HepG2 (cell line): ENCODE measurements around the gene EFNA2. TPM values are rescaled to one million over a fixed set of nuclear protein-coding genes. Genes with fewer than 3 reads are reported as not detected.

Experiments
- ATF3 ChIP-seq: sonication (generic); formaldehyde crosslinking; IDR thresholded peaks from 2 replicates; pipeline ENCODE4 v1.4.0; 2020; ENCODE audit warnings: missing genetic modification reagents
- DBP ChIP-seq: sonication (generic); formaldehyde crosslinking; IDR thresholded peaks from 2 replicates; pipeline ENCODE4 v1.4.0; 2020; ENCODE audit warnings: missing genetic modification reagents; ENCODE audit errors: not compliant biosample characterization
- DNMT3B ChIP-seq: conservative IDR thresholded peaks from 2 replicates; pipeline ENCODE4 v1.6.1; 2016; ENCODE audit warnings: missing biosample characterization, control low read depth
- FIP1L1 ChIP-seq: fragments of 200-400 bp; formaldehyde crosslinking; IDR thresholded peaks from 2 replicates; pipeline ENCODE4 v1.6.1; 2018; ENCODE audit warnings: low read depth, mild to moderate bottlenecking, low read length, moderate library complexity, borderline replicate concordance; ENCODE audit not compliant: insufficient read depth
- MAFG ChIP-seq: sonication (generic); formaldehyde crosslinking; IDR thresholded peaks from 2 replicates; pipeline ENCODE4 v1.5.1; 2020; ENCODE audit warnings: mild to moderate bottlenecking, missing genetic modification reagents
- NPAS2 ChIP-seq: sonication (generic); formaldehyde crosslinking; IDR thresholded peaks from 2 replicates; pipeline ENCODE4 v1.8.0; 2022; ENCODE audit warnings: mild to moderate bottlenecking, missing genetic modification reagents, borderline replicate concordance
- ZBTB39 ChIP-seq: sonication (generic); formaldehyde crosslinking; IDR thresholded peaks from 2 replicates; pipeline ENCODE4 v1.5.0; 2020; ENCODE audit warnings: missing genetic modification reagents
- ZFP62 ChIP-seq: sonication (generic); formaldehyde crosslinking; IDR thresholded peaks from 2 replicates; pipeline ENCODE4 v1.4.0; 2020; ENCODE audit warnings: missing genetic modification reagents
- ZNF12 ChIP-seq: sonication (generic); formaldehyde crosslinking; IDR thresholded peaks from 2 replicates; pipeline ENCODE4 v1.5.0; 2020; ENCODE audit warnings: missing genetic modification reagents
- ZNF569 ChIP-seq: sonication (generic); formaldehyde crosslinking; IDR thresholded peaks from 2 replicates; pipeline ENCODE4 v1.5.0; 2020; ENCODE audit warnings: mild to moderate bottlenecking, missing genetic modification reagents, moderate library complexity, borderline replicate concordance
- ZNF576 ChIP-seq: sonication (generic); formaldehyde crosslinking; IDR thresholded peaks from 2 replicates; pipeline ENCODE4 v1.4.0; 2020; ENCODE audit warnings: mild to moderate bottlenecking, missing genetic modification reagents
- ZNF614 ChIP-seq: IDR thresholded peaks from 2 replicates; pipeline ENCODE4 v1.6.1; 2018; ENCODE audit warnings: missing biosample characterization, missing genetic modification reagents, inconsistent platforms, borderline replicate concordance
- ZNF746 ChIP-seq: sonication (generic); formaldehyde crosslinking; IDR thresholded peaks from 2 replicates; pipeline ENCODE4 v1.8.0; 2022; ENCODE audit warnings: mild to moderate bottlenecking, missing genetic modification reagents
- polyA plus RNA-seq, 8 experiments: library from polyadenylated mRNA; depleted of rRNA in 3 of 8; stranded (reverse) in 7 of 8; unstranded in 1 of 8; fragments of >200 nt; fragmentation: Illumina TruSeq in 4 of 8; extraction: Trizol in 4 of 8; gene quantifications; 2 replicates each; pipeline versions ENCODE4 v1.2.1 to v1.2.3, GENCODE V29; 2011 to 2016; ENCODE audit warnings: low read depth in 4 of 8, missing spikeins in 1 of 8, mixed read lengths in 1 of 8; ENCODE audit not compliant: insufficient read depth in 1 of 8
- total RNA-seq, 5 experiments: library from RNA; depleted of rRNA; stranded (reverse); fragments of >200 nt; fragmentation: Illumina TruSeq; extraction: Trizol; gene quantifications; 2 replicates each; pipeline ENCODE4 v1.2.3, GENCODE V29; 2016; ENCODE audit warnings: low read depth in 1 of 5
- TF ChIP-seq, protein P1 (sequence below): sonication (generic); formaldehyde crosslinking; IDR thresholded peaks from 2 replicates; pipeline ENCODE4 v1.9.0; 2021; ENCODE audit warnings: missing genetic modification reagents, borderline replicate concordance
- TF ChIP-seq, protein P2 (sequence below): sonication (generic); formaldehyde crosslinking; IDR thresholded peaks from 2 replicates; pipeline ENCODE4 v1.5.1; 2020; ENCODE audit warnings: missing genetic modification reagents, mild to moderate bottlenecking, borderline replicate concordance
- TF ChIP-seq, protein P3 (sequence below): sonication (generic); formaldehyde crosslinking; IDR thresholded peaks from 2 replicates; pipeline ENCODE4 v1.5.1; 2020; ENCODE audit warnings: mild to moderate bottlenecking, missing genetic modification reagents, moderate library complexity

EFNA2 gene
- total and polyA plus RNA-seq, 2 of the 13 experiments (the other 11 are each of a cell fraction or from before 2014, with no cell fraction given) = 6.0 to 9.9 TPM

DNA sequence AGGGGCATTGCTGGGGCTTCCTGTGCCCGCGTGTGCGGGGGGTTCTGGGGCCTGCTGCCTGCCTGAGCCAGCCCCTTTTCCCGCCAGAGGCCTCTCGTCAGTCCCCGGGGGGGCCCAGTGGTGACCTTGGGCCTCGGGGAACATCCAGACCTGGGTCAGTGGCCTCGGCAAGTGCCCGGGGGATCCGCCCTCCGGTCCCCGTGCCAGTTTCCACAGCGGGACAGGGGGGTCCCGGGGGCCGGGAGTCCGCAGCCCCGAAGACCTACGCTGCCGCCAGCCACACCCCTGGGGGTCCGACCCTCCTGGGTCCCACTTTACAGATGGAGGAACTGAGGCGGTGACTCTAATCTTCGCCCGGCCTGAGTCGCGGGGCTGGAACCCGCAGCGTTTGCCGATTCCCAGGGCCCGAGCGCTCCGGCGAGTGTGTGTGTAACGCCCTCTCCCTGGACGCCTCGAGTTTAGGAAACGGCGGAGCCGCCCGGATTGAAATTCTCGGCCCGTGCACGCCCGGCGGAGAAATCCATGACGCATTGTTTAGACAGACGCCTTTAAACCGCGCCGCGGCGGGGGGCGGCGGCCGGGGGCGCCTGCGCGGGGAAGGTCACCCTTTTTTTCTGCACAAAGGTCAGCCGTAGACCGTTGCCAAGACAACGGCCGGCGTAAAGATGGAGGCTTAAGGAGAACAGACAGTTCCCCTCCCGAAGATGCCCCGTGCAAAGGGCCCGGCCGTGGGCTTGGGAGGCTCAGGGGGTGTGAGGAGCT lies 39.3 kb downstream of the EFNA2 start (continued):
- TF ChIP-seq ZBTB39 (no peak), ATF3 (0 out of 2 replicates have a peak, but pooled peaks have one; percentile 52), FIP1L1 (no peak), DBP (CRISPR knock-in tag) (peak; percentile 21), DNMT3B (CRISPR knock-in tag) (no peak), ZNF576 (CRISPR knock-in tag) (no peak), ZFP62 (no peak), ZNF12 (CRISPR knock-in tag) (no peak), ZNF746 (CRISPR knock-in tag) (peak; percentile 46; the same call in 1 of the 2 replicates), MAFG (CRISPR knock-in tag) (no peak), NPAS2 (CRISPR knock-in tag) (no peak), ZNF569 (CRISPR knock-in tag) (no peak), ZNF614 (0 out of 2 replicates have a peak, but pooled peaks have one; percentile 35)
- TF ChIP-seq, protein P1, sequence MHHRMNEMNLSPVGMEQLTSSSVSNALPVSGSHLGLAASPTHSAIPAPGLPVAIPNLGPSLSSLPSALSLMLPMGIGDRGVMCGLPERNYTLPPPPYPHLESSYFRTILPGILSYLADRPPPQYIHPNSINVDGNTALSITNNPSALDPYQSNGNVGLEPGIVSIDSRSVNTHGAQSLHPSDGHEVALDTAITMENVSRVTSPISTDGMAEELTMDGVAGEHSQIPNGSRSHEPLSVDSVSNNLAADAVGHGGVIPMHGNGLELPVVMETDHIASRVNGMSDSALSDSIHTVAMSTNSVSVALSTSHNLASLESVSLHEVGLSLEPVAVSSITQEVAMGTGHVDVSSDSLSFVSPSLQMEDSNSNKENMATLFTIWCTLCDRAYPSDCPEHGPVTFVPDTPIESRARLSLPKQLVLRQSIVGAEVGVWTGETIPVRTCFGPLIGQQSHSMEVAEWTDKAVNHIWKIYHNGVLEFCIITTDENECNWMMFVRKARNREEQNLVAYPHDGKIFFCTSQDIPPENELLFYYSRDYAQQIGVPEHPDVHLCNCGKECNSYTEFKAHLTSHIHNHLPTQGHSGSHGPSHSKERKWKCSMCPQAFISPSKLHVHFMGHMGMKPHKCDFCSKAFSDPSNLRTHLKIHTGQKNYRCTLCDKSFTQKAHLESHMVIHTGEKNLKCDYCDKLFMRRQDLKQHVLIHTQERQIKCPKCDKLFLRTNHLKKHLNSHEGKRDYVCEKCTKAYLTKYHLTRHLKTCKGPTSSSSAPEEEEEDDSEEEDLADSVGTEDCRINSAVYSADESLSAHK (CRISPR knock-in tag) = no peak
- TF ChIP-seq, protein P2, sequence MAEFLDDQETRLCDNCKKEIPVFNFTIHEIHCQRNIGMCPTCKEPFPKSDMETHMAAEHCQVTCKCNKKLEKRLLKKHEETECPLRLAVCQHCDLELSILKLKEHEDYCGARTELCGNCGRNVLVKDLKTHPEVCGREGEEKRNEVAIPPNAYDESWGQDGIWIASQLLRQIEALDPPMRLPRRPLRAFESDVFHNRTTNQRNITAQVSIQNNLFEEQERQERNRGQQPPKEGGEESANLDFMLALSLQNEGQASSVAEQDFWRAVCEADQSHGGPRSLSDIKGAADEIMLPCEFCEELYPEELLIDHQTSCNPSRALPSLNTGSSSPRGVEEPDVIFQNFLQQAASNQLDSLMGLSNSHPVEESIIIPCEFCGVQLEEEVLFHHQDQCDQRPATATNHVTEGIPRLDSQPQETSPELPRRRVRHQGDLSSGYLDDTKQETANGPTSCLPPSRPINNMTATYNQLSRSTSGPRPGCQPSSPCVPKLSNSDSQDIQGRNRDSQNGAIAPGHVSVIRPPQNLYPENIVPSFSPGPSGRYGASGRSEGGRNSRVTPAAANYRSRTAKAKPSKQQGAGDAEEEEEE (CRISPR knock-in tag) = no peak
- TF ChIP-seq, protein P3, sequence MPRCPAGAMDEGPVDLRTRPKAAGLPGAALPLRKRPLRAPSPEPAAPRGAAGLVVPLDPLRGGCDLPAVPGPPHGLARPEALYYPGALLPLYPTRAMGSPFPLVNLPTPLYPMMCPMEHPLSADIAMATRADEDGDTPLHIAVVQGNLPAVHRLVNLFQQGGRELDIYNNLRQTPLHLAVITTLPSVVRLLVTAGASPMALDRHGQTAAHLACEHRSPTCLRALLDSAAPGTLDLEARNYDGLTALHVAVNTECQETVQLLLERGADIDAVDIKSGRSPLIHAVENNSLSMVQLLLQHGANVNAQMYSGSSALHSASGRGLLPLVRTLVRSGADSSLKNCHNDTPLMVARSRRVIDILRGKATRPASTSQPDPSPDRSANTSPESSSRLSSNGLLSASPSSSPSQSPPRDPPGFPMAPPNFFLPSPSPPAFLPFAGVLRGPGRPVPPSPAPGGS (CRISPR knock-in tag) = peak; percentile 69; the same call in 1 of the 2 replicates
